ENCODE measurements around the gene SPO11.

DNA sequence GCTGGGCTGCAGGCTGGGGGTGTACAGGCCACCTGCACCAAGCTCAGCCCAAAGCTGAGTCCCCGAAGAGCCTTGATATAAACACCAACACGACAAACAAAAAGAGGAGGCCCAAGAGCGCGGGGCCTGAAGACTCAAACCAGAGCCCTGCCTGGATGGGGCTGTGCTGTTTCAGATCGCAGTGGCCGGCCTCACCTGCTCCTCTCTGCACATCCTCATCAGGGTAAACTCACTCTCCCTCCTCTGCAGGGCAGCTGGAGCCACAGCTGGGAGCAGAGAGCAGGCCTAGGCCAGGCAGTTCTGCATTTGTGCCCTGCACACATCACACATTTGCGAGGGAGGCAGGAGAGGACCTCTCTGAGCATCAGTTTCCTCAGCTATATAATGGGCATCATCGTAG is 57.9 kb downstream of the SPO11 start:
- TF ChIP-seq, protein P1, sequence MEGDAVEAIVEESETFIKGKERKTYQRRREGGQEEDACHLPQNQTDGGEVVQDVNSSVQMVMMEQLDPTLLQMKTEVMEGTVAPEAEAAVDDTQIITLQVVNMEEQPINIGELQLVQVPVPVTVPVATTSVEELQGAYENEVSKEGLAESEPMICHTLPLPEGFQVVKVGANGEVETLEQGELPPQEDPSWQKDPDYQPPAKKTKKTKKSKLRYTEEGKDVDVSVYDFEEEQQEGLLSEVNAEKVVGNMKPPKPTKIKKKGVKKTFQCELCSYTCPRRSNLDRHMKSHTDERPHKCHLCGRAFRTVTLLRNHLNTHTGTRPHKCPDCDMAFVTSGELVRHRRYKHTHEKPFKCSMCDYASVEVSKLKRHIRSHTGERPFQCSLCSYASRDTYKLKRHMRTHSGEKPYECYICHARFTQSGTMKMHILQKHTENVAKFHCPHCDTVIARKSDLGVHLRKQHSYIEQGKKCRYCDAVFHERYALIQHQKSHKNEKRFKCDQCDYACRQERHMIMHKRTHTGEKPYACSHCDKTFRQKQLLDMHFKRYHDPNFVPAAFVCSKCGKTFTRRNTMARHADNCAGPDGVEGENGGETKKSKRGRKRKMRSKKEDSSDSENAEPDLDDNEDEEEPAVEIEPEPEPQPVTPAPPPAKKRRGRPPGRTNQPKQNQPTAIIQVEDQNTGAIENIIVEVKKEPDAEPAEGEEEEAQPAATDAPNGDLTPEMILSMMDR (IDR thresholded peaks at IDR 0.05): no peak
- no peak for TF ChIP-seq POLR2A (IDR thresholded peaks at IDR 0.05)

Measured in tibial nerve (tissue), 3 donors.